Testis (tissue), 2 donors: ENCODE data around the gene KLHL40.

ENCODE experiments used
- POLR2A ChIP-seq: fragments of 450-650 bp; IDR thresholded peaks from one replicate; pipeline ENCODE4 v1.6.1; 2017; ENCODE audit warnings: antibody characterized with exemption, mild to moderate bottlenecking, moderate library complexity
- TF ChIP-seq, protein P1 (sequence below), 3 experiments: fragments of 450-650 bp in 2 of 3; fragments of 200-600 bp in 1 of 3; sonication (generic) in 1 of 3; IDR thresholded peaks; one replicate each; pipeline ENCODE4 v1.5.1; 2016 to 2019; ENCODE audit warnings: antibody characterized with exemption in 3 of 3, mild to moderate bottlenecking in 2 of 3, moderate library complexity in 1 of 3

DNA sequence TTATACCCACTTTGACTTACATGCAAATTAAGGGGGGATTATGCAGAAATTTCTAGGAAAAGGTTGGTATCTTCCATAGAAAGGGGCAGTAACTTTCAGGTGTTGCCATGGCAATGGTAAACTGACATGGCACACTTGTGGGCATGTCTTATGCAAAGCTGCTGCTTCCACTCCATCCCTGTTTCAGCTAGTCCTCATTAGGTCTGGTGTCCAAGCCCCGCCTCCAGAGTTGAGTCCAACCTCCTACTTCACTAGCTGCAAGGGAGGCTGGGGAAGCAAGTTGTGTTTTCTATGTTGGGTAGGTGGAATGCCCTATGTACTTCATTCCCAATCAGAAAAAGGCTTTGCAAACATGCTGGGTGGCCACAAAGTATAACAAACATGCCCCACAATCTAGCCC, 14.7 kb upstream of the KLHL40 start:
- TF ChIP-seq, protein P1, sequence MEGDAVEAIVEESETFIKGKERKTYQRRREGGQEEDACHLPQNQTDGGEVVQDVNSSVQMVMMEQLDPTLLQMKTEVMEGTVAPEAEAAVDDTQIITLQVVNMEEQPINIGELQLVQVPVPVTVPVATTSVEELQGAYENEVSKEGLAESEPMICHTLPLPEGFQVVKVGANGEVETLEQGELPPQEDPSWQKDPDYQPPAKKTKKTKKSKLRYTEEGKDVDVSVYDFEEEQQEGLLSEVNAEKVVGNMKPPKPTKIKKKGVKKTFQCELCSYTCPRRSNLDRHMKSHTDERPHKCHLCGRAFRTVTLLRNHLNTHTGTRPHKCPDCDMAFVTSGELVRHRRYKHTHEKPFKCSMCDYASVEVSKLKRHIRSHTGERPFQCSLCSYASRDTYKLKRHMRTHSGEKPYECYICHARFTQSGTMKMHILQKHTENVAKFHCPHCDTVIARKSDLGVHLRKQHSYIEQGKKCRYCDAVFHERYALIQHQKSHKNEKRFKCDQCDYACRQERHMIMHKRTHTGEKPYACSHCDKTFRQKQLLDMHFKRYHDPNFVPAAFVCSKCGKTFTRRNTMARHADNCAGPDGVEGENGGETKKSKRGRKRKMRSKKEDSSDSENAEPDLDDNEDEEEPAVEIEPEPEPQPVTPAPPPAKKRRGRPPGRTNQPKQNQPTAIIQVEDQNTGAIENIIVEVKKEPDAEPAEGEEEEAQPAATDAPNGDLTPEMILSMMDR (IDR thresholded peaks at IDR 0.05) = no peak
- TF ChIP-seq POLR2A = no peak
